NCI-H146 (cell line): Measurements from ENCODE around the gene MAP1A.
"Not testable (repeated sequence)": the region's sequence is repeated elsewhere in the genome, so short reads cannot be mapped to it uniquely, and the experiment has no call there.

Source experiments
- DNase-seq: peaks from one replicate; lab custom pipeline; 2025; lab: John Stamatoyannopoulos, UW

Gene MAP1A

DNA sequence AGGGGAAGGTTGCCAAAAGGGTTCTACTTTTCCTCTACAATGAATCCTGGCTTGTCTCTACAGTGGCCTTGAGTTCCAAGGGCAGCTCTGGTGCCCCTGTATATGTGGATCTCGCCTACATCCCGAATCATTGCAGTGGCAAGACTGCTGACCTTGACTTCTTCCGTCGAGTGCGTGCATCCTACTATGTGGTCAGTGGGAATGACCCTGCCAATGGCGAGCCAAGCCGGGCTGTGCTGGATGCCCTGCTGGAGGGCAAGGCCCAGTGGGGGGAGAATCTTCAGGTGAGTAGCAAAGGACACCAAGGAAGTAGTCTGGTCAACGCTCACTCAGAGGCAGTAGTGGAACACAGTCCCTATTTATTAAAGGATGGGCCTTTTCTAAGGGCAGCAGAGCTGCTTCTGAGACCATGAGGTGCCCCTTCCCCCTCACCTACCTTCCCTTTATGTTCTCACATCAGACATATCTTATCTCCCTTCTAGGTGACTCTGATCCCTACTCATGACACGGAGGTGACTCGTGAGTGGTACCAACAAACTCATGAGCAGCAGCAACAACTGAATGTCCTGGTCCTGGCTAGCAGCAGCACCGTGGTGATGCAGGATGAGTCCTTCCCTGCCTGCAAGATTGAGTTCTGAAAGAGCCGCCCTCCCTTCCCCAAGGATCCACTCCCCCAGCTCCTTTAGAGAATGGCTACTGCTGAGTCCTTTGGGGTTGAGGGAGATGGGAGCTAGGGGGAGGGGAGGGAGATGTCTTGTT is 12.4 kb downstream of the MAP1A start:
- no peak for DNase-seq

DNA sequence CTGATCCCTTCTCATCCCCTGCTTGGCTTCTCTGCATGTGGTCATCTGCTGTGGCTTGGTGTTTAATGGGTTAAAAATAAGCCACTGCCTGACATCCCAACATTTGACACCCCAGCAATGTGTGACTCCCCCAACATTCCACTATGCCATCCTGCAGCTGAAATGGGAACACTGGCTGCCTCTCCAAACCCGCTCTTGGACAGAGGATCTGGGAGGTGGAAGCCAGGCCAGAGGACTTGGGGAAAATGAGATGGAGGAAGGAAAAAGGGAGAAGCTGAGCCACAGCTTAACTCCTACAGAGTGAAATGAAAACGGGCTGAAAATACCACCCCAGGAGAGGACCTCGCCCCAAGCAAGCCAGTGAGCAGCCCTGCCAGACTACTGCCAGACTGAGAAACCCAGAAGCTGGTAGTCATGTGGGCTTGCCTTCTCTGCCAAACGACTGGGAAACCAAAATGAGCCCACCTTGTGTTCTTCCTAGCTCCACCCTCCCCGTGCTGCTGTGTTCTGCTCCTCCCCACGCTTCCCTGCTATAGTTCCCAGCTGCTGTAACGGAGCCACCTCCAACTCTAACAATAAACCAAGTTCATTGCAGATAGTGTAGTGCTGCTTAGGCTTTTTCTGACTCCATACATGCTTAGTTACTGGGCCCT is 13.7 kb downstream of the MAP1A start:
- no peak for DNase-seq

DNA sequence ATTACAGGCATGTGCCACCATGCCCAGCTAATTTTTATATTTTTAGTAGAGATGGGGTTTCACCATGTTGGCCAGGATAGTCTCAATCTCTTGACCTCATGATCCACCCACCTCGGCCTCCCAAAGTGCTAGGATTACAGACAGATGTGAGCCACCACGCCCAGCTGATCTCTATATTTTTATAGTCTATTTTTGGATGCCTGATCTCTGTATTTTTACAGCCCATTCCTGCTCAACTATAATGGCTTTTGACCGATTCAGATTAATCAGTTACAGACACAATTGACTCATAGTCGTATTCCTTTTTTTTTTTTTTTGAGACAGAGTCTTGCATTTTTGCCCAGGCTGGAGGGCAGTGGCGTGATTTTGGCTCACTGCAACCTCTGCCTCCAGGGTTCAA is 15.4 kb downstream of the MAP1A start:
- not testable (repeated sequence) for DNase-seq

DNA sequence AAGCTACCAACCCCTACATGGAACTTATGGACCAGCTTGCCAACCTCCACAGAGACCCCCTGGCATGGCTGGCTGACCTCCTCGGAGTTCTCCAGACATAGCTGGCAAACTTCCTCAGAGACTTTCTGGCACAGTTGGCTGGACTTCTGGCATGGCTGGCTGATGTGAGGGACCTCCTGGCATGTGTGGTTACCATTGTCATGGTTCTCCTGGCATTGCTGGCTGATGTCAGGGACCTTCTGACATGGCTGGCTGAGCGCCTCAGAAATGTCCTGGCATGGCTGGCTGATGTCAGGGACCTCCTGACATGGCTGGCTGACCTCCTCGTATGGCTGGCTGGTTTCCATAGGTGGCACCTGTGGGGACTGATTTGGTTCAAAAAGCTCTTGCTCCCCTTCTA is 17.5 kb downstream of the MAP1A start:
- DNase-seq = no peak

DNA sequence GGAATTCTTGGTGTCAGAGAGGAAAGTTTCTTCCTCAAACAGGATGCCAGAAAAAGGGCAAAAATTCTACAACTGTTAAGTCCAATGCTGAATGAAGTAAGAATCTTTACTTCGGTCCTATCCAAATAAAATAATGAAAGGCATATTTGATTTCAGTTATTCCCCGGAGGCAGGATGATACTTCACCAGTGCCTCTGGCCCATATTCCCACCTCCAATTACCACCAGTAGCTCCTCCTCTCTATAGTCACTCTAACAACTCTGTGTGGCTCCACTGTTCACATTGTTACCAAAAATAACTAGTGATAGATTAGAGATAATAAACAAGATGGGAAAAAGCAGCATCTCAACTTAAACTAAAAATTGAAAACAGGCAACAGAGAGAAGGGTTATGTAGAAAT is 20.7 kb downstream of the MAP1A start:
- no peak for DNase-seq

DNA sequence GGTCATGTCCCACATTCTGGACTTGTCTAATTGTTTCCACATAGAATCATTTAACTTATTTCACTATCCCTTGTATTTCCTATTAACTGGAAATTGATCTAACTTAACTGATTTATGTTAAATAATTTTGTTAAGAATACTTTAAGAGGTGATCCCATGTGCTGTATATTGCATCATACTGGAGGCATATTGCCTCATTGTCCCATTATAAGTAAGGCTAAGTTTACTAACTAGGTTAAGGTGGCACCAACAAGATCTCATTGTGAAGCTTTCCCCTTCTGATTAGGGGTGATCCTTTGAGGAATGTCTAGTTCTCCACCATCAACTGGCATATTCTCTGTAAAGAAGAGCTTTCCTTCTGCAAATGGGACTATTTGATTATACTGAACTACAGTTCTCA is 24.4 kb downstream of the MAP1A start:
- DNase-seq = no peak

DNA sequence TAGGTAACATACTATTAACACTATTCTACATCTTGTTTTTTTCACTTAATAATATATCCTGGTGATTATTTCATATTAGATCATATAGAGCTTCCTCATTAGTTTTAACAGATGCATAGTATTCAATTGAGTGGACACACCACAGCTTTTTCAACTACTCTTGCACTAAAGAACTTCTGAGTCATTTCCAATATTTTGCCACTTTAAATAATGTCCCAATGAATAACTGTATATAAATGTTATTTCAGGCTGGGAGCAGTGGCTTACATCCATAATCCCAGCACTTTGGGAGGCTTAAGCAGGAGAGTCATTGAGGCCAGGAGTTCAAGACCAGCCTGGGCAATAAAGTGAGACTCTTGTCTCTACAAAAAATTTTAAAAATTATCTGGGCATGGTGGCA is 26.9 kb downstream of the MAP1A start:
- DNase-seq = no peak

DNA sequence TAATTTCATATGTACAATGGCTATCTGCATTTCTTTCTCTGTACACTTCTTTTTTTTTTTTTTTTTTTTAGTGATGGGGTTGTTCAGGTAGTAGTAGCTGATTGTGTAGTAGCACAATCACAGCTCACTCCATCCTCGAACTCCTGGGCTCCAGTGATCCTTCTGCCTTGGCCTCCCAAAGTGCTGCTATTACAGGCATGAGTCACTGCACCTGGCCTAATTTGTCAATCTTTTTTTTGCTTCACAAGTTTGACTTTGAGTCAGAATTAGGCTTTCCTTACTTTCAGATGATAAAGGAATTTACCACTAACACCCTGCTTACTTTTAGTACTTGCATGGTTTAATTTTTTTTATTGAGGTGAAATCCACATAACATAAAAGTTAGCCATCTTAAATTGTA is 28.0 kb downstream of the MAP1A start:
- DNase-seq = no peak

DNA sequence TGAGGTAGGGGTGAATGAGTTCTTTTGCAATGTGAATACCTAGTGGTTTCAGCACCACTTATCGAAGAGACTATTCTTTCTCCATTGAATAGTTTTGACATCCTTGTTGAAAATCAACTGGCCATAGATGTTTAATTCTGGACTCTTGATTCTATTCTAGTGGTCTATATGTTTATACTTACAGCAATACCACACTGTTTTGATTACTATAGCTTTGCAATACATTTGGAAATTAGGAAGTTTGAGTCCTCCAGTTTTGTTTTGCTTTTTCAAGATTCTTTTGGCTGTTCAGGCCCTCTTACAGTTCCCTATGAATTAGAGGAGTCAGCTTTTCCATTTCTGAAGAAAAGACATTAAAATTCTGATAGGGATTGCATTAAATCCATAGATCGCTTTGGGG is 30.1 kb downstream of the MAP1A start:
- DNase-seq = no peak

DNA sequence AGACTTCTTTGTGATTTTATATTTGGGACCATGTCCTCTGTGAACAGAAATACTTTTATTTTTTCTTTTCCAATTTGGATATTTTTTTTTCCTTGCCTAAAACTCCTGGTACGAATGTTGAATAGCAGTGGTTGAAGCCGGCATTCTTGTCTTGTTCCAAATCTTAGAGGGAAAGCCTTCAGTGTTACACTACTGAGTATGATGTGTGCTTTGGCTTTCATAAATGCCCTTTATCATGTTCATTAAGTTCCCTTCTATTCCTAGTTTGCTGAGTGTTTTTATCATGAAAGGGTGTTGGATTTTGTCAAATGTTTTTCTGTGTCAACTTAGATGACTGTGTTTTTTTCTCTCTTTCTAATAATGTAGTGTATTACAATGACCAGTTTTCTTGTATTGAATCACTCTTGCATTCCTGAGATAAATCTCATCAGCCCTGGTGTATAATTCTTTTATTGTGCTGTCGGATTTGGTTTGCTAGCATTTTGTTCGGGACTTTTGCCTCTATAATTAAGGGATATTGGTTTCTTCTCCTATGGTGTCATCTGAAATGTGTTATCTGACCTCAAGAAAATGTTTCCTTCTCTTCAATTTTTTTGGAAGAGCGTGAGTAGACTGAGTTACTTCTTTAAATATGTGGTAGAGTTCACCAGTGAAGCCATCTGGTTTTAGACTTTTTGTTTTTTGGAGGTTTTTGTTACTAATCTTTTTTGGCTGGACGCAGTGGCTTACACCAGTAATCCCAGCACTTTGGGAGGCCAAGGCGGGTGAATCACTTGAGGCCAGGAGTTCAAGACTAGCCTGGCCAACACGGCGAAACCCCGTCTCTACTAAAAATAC is 33.3 kb downstream of the MAP1A start:
- DNase-seq = no peak

DNA sequence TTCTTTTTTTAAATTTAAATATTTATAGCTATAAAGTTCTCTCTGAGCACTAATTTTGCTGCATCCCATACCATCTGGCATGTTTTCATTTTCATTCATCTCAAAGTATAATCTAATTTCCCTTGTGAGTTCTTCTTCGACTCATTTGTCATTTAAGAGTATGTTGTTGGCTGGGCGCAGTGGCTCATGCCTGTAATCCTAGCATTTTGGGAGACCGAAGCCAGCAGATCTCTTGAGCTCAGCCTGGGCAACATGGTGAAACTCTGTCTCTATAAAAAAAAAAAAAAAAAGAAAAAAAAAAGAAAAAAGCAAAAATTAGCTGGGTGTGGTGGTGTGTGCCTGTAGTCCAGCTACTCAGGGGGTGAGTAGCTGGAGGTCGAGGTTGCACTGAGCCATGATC is 34.8 kb downstream of the MAP1A start:
- no peak for DNase-seq

DNA sequence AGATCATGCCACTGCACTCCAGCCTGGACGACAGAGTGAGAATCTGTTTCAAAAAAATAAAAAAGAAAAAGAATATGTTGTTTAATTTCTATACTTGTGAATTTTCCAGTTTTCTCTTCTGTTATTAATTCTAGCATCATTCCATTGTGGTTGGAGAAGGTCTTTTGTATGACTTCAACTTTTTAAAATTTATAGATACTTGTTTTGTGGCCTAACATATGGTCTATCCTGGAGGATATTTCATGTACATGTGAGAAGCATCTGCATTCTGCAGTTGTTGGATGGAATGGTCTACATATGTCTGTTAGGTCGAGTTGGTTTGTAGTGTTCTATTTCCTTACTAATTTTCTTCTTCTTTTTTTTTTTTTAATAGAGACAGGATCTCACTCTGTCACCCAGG is 35.6 kb downstream of the MAP1A start:
- no peak for DNase-seq

DNA sequence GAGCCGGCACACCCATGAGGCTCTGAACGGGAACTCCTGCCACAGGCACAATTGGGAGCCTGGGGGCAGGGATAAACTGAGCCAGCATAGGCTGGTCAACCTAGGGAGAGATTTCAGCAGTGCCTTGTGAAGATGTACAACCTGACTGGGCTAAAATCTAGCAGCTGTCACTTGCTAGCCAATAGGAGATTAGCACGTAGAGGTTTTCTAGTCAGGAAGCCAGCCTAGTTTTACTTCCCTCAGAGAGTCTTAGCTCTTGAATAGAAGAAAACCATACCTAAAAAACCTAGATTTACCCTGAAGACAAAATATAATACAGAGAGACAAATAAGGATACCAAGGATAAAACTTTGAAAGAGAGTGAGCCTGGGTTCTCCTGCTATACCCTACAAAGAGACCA is 45.3 kb downstream of the MAP1A start:
- not testable (repeated sequence) for DNase-seq

DNA sequence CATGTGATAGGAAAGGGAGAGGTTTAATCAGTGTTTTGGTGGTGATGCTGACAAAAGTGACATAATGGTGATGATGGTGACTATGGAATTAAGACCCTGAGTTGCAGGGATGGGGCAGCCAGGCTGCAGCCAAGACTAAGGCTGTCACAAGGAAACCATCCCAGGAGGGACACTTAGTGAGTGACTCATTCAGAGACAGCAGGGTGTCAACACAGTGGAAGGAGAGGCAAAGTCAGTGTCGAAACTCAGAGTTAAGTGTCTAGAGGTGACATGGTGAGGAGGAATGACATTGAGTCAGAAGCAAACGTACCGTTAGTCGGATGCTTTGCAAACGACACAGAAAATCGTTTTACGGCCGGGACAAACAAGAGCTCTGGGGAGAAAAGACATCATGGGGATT is 46.4 kb downstream of the MAP1A start:
- not testable (repeated sequence) for DNase-seq

DNA sequence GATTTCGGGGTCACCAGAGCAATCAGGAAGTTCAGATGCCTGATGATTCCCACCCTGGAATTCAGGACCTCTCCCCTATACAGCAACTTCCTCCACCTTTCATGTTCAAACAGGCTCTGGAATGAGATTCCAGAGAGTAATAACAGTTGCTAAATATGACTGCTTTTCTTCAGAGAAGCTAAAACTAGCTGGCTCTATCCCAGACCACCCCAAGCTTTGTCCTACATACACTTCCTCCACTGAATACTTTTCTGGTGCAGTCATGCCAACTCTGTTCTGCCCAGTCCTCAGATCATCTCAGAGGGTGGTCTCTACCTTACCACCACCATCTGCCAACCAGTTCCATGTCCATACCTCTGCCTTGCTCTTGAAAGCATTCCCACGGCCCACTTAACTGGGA is 49.2 kb downstream of the MAP1A start:
- not testable (repeated sequence) for DNase-seq

DNA sequence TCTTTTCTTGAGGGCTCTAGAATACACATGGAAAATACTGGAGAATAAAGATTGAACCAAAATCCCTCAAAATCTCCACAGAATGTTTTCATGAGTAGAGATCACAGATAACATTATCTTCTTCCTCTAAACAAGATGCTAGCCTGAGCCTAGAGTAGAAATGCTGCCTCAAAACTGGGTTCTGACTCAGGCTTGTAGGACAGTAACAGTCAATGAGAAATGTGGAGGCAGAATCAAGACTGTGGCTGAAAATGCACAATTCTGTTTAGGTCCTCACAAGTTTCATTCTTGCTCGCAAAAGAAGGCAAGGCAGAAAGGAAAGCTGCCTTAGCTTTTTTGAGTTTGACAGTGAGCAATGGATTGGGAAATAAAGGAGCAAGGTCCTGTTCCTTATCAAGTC is 57.2 kb downstream of the MAP1A start:
- not testable (repeated sequence) for DNase-seq
